DND-41 (cell line): ENCODE measurements around the gene TRIM40.

Experiments
- ATAC-seq: fragments of 200-7000 bp; cut with Tn5 transposase; 3 replicates; pipeline ENCODE4 v1.9.1; 2021; ENCODE audit warnings: low read depth; ENCODE audit not compliant: insufficient read depth
- DNase-seq: peaks from one replicate; pipeline ENCODE4 v3.0.0-alpha.2; 2020
- H2AFZ ChIP-seq: 2 replicates; pipeline ENCODE4 v1.6.0; 2012; ENCODE audit warnings: low read depth, low read length
- H3K27ac ChIP-seq: 2 replicates; pipeline ENCODE4 v1.5.1; 2012; ENCODE audit warnings: low read length, inconsistent platforms
- H3K27me3 ChIP-seq: fragments of 200-600 bp; sonication (generic); 2 replicates; pipeline ENCODE4 v1.6.0; 2012; ENCODE audit warnings: low read length, mild to moderate bottlenecking, inconsistent platforms; ENCODE audit not compliant: insufficient read depth, poor library complexity
- H3K36me3 ChIP-seq: 2 replicates; pipeline ENCODE4 v1.5.1; 2012; ENCODE audit warnings: low read length, inconsistent platforms; ENCODE audit not compliant: insufficient read depth
- H3K4me1 ChIP-seq: 2 replicates; pipeline ENCODE4 v1.5.1; 2012; ENCODE audit warnings: mild to moderate bottlenecking, low read length; ENCODE audit not compliant: insufficient read depth
- H3K4me2 ChIP-seq: 2 replicates; pipeline ENCODE4 v1.6.0; 2012; ENCODE audit warnings: mild to moderate bottlenecking, moderate library complexity, low read length, inconsistent platforms; ENCODE audit not compliant: insufficient read depth
- H3K4me3 ChIP-seq, 2 experiments: fragments of 200-600 bp in 1 of 2; shearing (Covaris generic) in 1 of 2; 2 replicates each; pipeline ENCODE4 v1.5.1; 2012 to 2016; ENCODE audit warnings: inconsistent platforms in 2 of 2, low read length in 2 of 2, mild to moderate bottlenecking in 2 of 2, low read depth in 1 of 2, moderate library complexity in 1 of 2
- H3K79me2 ChIP-seq: 2 replicates; pipeline ENCODE4 v1.6.0; 2012; ENCODE audit warnings: low read length, inconsistent platforms; ENCODE audit not compliant: insufficient read depth
- H3K9ac ChIP-seq: 2 replicates; pipeline ENCODE4 v1.6.0; 2012; ENCODE audit warnings: low read depth, mild to moderate bottlenecking, inconsistent platforms, low read length, moderate library complexity
- H3K9me3 ChIP-seq: 2 replicates; pipeline ENCODE4 v1.5.1; 2012; ENCODE audit warnings: low read length, moderate library complexity, mild to moderate bottlenecking, inconsistent platforms; ENCODE audit not compliant: insufficient read depth, severe bottlenecking
- H4K20me1 ChIP-seq: 2 replicates; pipeline ENCODE4 v1.6.0; 2012; ENCODE audit warnings: low read length; ENCODE audit not compliant: insufficient read depth
- CTCF ChIP-seq: IDR thresholded peaks from 2 replicates; pipeline ENCODE4 v1.5.1; 2012; ENCODE audit warnings: borderline replicate concordance, low read length, moderate library complexity, mild to moderate bottlenecking; ENCODE audit not compliant: poor library complexity, severe bottlenecking; ENCODE audit errors: extremely low read depth
- EZH2 ChIP-seq: IDR thresholded peaks from 3 replicates; pipeline ENCODE4 v1.6.1; 2012; ENCODE audit warnings: borderline replicate concordance, low read depth, mild to moderate bottlenecking, moderate library complexity, low read length, inconsistent platforms; ENCODE audit not compliant: severe bottlenecking

TRIM40 gene

GRCh38 chr6:30092852-30093543 lies 42.9 kb upstream of the TRIM40 start:
- Histone ChIP-seq H3K4me2 (no peak overlapping the region), H3K36me3 (no peaks in the 10 kb centered on the region), H3K9me3 (no peaks in the 10 kb centered on the region), H3K27ac (no peak overlapping the region), H3K9ac (no peak overlapping the region), H3K4me3 (no peak overlapping the region), H4K20me1 (no peaks in the 10 kb centered on the region), H2AFZ (no peak overlapping the region), H3K79me2 (no peaks in the 10 kb centered on the region), H3K27me3 (peaks cover 49% of the 10 kb centered on the region), H3K4me1 (no peaks in the 10 kb centered on the region)
- TF ChIP-seq EZH2 = no peak
- no peak for TF ChIP-seq CTCF
- ATAC-seq = no peak
- no peak for DNase-seq

GRCh38 chr6:30093951-30094661 lies 41.8 kb upstream of the TRIM40 start:
- no peaks in the 10 kb centered on the region for H3K79me2 ChIP-seq
- no peak overlapping the region for H3K4me3 ChIP-seq
- H3K9me3 ChIP-seq = no peaks in the 10 kb centered on the region
- H3K27ac ChIP-seq = no peak overlapping the region
- no peaks in the 10 kb centered on the region for H4K20me1 ChIP-seq
- H3K36me3 ChIP-seq = no peaks in the 10 kb centered on the region
- no peak overlapping the region for H2AFZ ChIP-seq
- no peak overlapping the region for H3K9ac ChIP-seq
- H3K27me3 ChIP-seq = peaks cover 53% of the 10 kb centered on the region
- no peaks in the 10 kb centered on the region for H3K4me1 ChIP-seq
- no peak overlapping the region for H3K4me2 ChIP-seq
- ATAC-seq = no peak
- TF ChIP-seq EZH2 (no peak), CTCF (no peak)
- DNase-seq = no peak

GRCh38 chr6:30096829-30097228 lies 39.1 kb upstream of the TRIM40 start:
- TF ChIP-seq CTCF (no peak), EZH2 (no peak)
- no peak overlapping the region for H3K4me2 ChIP-seq
- H3K4me1 ChIP-seq = peaks cover 6% of the 10 kb centered on the region
- H3K4me3 ChIP-seq = no peak overlapping the region
- H3K9ac ChIP-seq = no peak overlapping the region
- no peak for ATAC-seq
- H2AFZ ChIP-seq = no peak overlapping the region
- no peaks in the 10 kb centered on the region for H3K79me2 ChIP-seq
- no peak overlapping the region for H3K27ac ChIP-seq
- no peaks in the 10 kb centered on the region for H3K36me3 ChIP-seq
- no peaks in the 10 kb centered on the region for H4K20me1 ChIP-seq
- DNase-seq = no peak
- no peaks in the 10 kb centered on the region for H3K9me3 ChIP-seq
- H3K27me3 ChIP-seq = peaks cover 71% of the 10 kb centered on the region
